ENCODE results near the gene MMP15.

DNA sequence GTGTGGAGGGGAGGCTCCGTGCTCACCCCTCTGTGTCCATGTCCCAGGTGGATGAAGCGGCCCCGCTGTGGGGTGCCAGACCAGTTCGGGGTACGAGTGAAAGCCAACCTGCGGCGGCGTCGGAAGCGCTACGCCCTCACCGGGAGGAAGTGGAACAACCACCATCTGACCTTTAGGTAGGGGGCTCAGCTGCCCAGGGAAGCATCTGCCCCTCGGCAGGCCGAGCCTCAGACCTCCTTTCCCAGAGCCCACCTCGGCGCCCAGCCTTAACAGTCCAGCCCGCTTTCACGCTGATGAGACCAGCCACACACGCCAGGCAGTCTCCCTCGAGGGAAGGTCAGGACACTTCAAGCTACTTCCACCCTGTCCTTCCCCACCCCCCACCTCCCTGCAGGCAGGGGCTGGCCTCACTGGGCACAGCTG, 12.7 kb downstream of the MMP15 start:
- no peak for TF ChIP-seq POLR2A (IDR thresholded peaks at IDR 0.05; ENCODE audit: low read depth, low read length)
- no peak for TF ChIP-seq EZH2 (IDR thresholded peaks at IDR 0.05; ENCODE audit: borderline replicate concordance, low read depth, low read length, severe bottlenecking)
- TF ChIP-seq, protein P1, sequence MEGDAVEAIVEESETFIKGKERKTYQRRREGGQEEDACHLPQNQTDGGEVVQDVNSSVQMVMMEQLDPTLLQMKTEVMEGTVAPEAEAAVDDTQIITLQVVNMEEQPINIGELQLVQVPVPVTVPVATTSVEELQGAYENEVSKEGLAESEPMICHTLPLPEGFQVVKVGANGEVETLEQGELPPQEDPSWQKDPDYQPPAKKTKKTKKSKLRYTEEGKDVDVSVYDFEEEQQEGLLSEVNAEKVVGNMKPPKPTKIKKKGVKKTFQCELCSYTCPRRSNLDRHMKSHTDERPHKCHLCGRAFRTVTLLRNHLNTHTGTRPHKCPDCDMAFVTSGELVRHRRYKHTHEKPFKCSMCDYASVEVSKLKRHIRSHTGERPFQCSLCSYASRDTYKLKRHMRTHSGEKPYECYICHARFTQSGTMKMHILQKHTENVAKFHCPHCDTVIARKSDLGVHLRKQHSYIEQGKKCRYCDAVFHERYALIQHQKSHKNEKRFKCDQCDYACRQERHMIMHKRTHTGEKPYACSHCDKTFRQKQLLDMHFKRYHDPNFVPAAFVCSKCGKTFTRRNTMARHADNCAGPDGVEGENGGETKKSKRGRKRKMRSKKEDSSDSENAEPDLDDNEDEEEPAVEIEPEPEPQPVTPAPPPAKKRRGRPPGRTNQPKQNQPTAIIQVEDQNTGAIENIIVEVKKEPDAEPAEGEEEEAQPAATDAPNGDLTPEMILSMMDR (IDR thresholded peaks at IDR 0.05; ENCODE audit: extremely low read depth in 1 of 2, insufficient read depth in 1 of 2, low read depth in 1 of 2, low read length in 2 of 2): no peak
- TF ChIP-seq, protein P2, sequence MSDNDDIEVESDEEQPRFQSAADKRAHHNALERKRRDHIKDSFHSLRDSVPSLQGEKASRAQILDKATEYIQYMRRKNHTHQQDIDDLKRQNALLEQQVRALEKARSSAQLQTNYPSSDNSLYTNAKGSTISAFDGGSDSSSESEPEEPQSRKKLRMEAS (IDR thresholded peaks at IDR 0.05; ENCODE audit: insufficient read depth, insufficient read length): no peak
- TF ChIP-seq GATA2 (IDR thresholded peaks at IDR 0.05; ENCODE audit: insufficient read depth, insufficient read length, low read depth, low read length): no peak
- no peak for TF ChIP-seq MYC (IDR thresholded peaks at IDR 0.05; ENCODE audit: low read depth, low read length)
- no peak for TF ChIP-seq POLR2AphosphoS5 (IDR thresholded peaks at IDR 0.05; ENCODE audit: insufficient read depth, low read depth, low read length)
- no peak for TF ChIP-seq JUN (IDR thresholded peaks at IDR 0.05; ENCODE audit: borderline replicate concordance, insufficient read depth, insufficient read length, low read depth)

All from endothelial cell of umbilical vein (primary cell).